Natural killer cell (primary cell): ENCODE data around the gene VILL. TPM values are rescaled to one million over a fixed set of nuclear protein-coding genes. Genes with fewer than 3 reads are reported as not detected.

ENCODE experiments used
- ATAC-seq, 3 donors: fragments of 150-1000 bp in 2 of 3; fragments of 200-7000 bp in 1 of 3; cut with Tn5 transposase; 1 replicate in 1 of 3; 2 replicates in 2 of 3; pipeline ENCODE4 v1.10.0; 2021; ENCODE audit warnings: mild to moderate bottlenecking in 2 of 3, moderate library complexity in 2 of 3
- DNase-seq, 2 donors: peaks; one replicate each; pipeline versions ENCODE4 v3.0.0 to v3.0.0-alpha.2; 2013 to 2021; ENCODE audit warnings: mixed read lengths in 1 of 2
- H3K27ac ChIP-seq: one replicate; pipeline ENCODE4 v1.5.1; 2013; ENCODE audit warnings: mild to moderate bottlenecking, low read length
- H3K27me3 ChIP-seq: one replicate; pipeline ENCODE4 v1.6.1; 2013; ENCODE audit warnings: low read length; ENCODE audit not compliant: control insufficient read depth, insufficient read depth
- H3K36me3 ChIP-seq: one replicate; pipeline ENCODE4 v1.6.1; 2013; ENCODE audit warnings: low read length; ENCODE audit not compliant: control insufficient read depth, insufficient read depth
- H3K4me1 ChIP-seq: one replicate; pipeline ENCODE4 v1.6.1; 2013; ENCODE audit warnings: low read length; ENCODE audit not compliant: control insufficient read depth, insufficient read depth
- H3K4me3 ChIP-seq: one replicate; pipeline ENCODE4 v1.5.1; 2013; ENCODE audit warnings: low read length
- H3K9me3 ChIP-seq: one replicate; pipeline ENCODE4 v1.6.1; 2013; ENCODE audit warnings: low read length; ENCODE audit not compliant: control insufficient read depth, insufficient read depth
- H3K27ac Mint-ChIP-seq, 2 donors: one replicate each; pipeline ENCODE4 v1.8.0; 2022; ENCODE audit warnings: mild to moderate bottlenecking in 2 of 2, mixed read lengths in 2 of 2, moderate library complexity in 1 of 2
- H3K27me3 Mint-ChIP-seq, 2 donors: one replicate each; pipeline ENCODE4 v1.8.0; 2022; ENCODE audit warnings: low read depth in 2 of 2, mixed read lengths in 2 of 2
- H3K36me3 Mint-ChIP-seq: one replicate; pipeline ENCODE4 v1.8.0; 2022; ENCODE audit warnings: mixed read lengths
- H3K4me1 Mint-ChIP-seq, 2 donors: one replicate each; pipeline ENCODE4 v1.8.0; 2022; ENCODE audit warnings: mixed read lengths in 2 of 2
- H3K4me3 Mint-ChIP-seq: one replicate; pipeline ENCODE4 v1.8.0; 2022; ENCODE audit warnings: mild to moderate bottlenecking, moderate library complexity, mixed read lengths
- H3K9me3 Mint-ChIP-seq, 2 donors: one replicate each; pipeline ENCODE4 v1.8.0; 2022; ENCODE audit warnings: mixed read lengths in 2 of 2
- CTCF ChIP-seq: fragments of 200-600 bp; IDR thresholded peaks from one replicate; pipeline ENCODE4 v1.8.0; 2022; ENCODE audit warnings: antibody characterized with exemption
- WGBS: methylation state at CpG from one replicate; pipeline ENCODE4 v1.1.7; 2013; ENCODE audit warnings: missing lambda C conversion rate; ENCODE audit not compliant: insufficient coverage; 5-methylcytosine and 5-hydroxymethylcytosine counted together
- intact Hi-C: fragments of 100-400 bp; cut with micrococcal nuclease; formaldehyde crosslinking; loops from one replicate; pipeline ENCODE4 v1.14.2; 2022
- total RNA-seq, 4 donors: library from RNA; stranded (reverse); fragments of 120-200 nt in 1 of 4; gene quantifications; one replicate each; pipeline versions ENCODE4 v1.2.3 to v1.2.4, GENCODE V29; 2013 to 2022

VILL gene
- total RNA-seq, 3 donors from 2014 or later (not counting 1 experiment from before 2014, with no cell fraction given) = 25.6 to 27.8 (median 26.9) TPM

GRCh38 chr3:37954881-37955280, 35.7 kb upstream of the VILL start:
- Mint-ChIP-seq H3K4me3 (no peak overlapping the region), H3K9me3 (no peaks in the 10 kb centered on the region), H3K4me1 (peaks cover 0 to 9% of the 10 kb centered on the region in 2 donors), H3K36me3 (no peaks in the 10 kb centered on the region), H3K27me3 (no peaks in the 10 kb centered on the region), H3K27ac (no peak overlapping the region)
- Histone ChIP-seq H3K4me3 (no peak overlapping the region), H3K27me3 (no peaks in the 10 kb centered on the region), H3K27ac (no peak overlapping the region), H3K36me3 (no peaks in the 10 kb centered on the region), H3K9me3 (no peaks in the 10 kb centered on the region), H3K4me1 (no peaks in the 10 kb centered on the region)
- DNase-seq (no peak), ATAC-seq (no peak)
- 99% methylated on average over 6 of the region's 6 CpGs for WGBS
- intact Hi-C loops = no loop called here
- no peak for TF ChIP-seq CTCF

- Mint-ChIP-seq H3K4me3 (no peak overlapping the region), H3K36me3 (no peaks in the 10 kb centered on the region), H3K27me3 (no peaks in the 10 kb centered on the region), H3K4me1 (peaks cover 0 to 9% of the 10 kb centered on the region in 2 donors), H3K9me3 (no peaks in the 10 kb centered on the region), H3K27ac (peak overlapping the region in 1 of 2 donors; percentile 14)
- intact Hi-C loops = no loop called here
- ATAC-seq (peak in 2 of 3 donors; percentile 15 to 55), DNase-seq (no peak)
- Histone ChIP-seq H3K27me3 (no peaks in the 10 kb centered on the region), H3K4me1 (no peaks in the 10 kb centered on the region), H3K36me3 (no peaks in the 10 kb centered on the region), H3K4me3 (no peak overlapping the region), H3K27ac (no peak overlapping the region), H3K9me3 (no peaks in the 10 kb centered on the region)
- no peak for TF ChIP-seq CTCF
- 64% methylated on average over 3 of the region's 3 CpGs for WGBS
Measured at GRCh38 chr3:37955918-37956707, 34.5 kb upstream of the VILL start.

- H3K36me3 ChIP-seq = no peaks in the 10 kb centered on the region
- DNase-seq = peak in 1 of 2 donors; percentile 24
- Mint-ChIP-seq H3K27ac (peak overlapping the region; percentile 14 to 82), H3K36me3 (no peaks in the 10 kb centered on the region), H3K4me1 (peaks cover 0 to 9% of the 10 kb centered on the region in 2 donors), H3K9me3 (no peaks in the 10 kb centered on the region), H3K4me3 (no peak overlapping the region), H3K27me3 (no peaks in the 10 kb centered on the region)
- no peak for ATAC-seq
- no peaks in the 10 kb centered on the region for H3K27me3 ChIP-seq
- no peak for TF ChIP-seq CTCF
- 73% methylated on average over 1 of the region's 2 CpGs for WGBS
- H3K4me3 ChIP-seq = no peak overlapping the region
- no peak overlapping the region for H3K27ac ChIP-seq
- intact Hi-C loops = no loop called here
- no peaks in the 10 kb centered on the region for H3K9me3 ChIP-seq
- H3K4me1 ChIP-seq = no peaks in the 10 kb centered on the region
Measured at GRCh38 chr3:37956723-37957538, 33.7 kb upstream of the VILL start.
